Left renal cortex interstitium (tissue), 4 donors: ENCODE measurements around the gene GOLGA8K. TPM values are rescaled to one million over a fixed set of nuclear protein-coding genes. Genes with fewer than 3 reads are reported as not detected.
"Not testable (repeated sequence)": the region's sequence is repeated elsewhere in the genome, so short reads cannot be mapped to it uniquely, and the experiment has no call there.

ENCODE experiments used
- DNase-seq, 4 donors: peaks; one replicate each; pipeline ENCODE4 v3.0.0-alpha.2; 2013; ENCODE audit warnings: low read depth in 4 of 4, low spot score in 2 of 4, missing footprints in 1 of 4
- polyA plus RNA-seq, 4 donors: library from polyadenylated mRNA; unstranded; fragments of 120-200 nt; gene quantifications; one replicate each; pipeline ENCODE4 v1.2.1, GENCODE V29; 2013; ENCODE audit not compliant: insufficient read length in 4 of 4

GOLGA8K gene
- polyA plus RNA-seq = 1 to 10 TPM in 2 of 4 donors, under 1 TPM in 2; 0.41 to 4.8 (median 1.8) TPM

GRCh38 chr15:32403192-32403591 lies at the start of gene GOLGA8K:
Gene GOLGA8K (minus strand): TSS chr15:32403292. CDS start chr15:32403194, 98 bp downstream.
- DNase-seq = not testable (repeated sequence)

GRCh38 chr15:32440445-32440977 lies 37.4 kb upstream of the GOLGA8K start:
- DNase-seq = not testable (repeated sequence)

- DNase-seq = not testable (repeated sequence)
Observed at GRCh38 chr15:32434102-32434963, 31.2 kb upstream of the GOLGA8K start.

- DNase-seq = not testable (repeated sequence)
Observed at GRCh38 chr15:32427635-32428034, 24.5 kb upstream of the GOLGA8K start.

GRCh38 chr15:32426511-32426910 lies 23.4 kb upstream of the GOLGA8K start:
- not testable (repeated sequence) for DNase-seq

- DNase-seq = not testable (repeated sequence)
Observed at GRCh38 chr15:32407903-32408302, 4.8 kb upstream of the GOLGA8K start.

- not testable (repeated sequence) for DNase-seq
Observed at GRCh38 chr15:32396522-32396921, 6.6 kb downstream of the GOLGA8K start.

GRCh38 chr15:32394745-32395144 lies 8.3 kb downstream of the GOLGA8K start:
- not testable (repeated sequence) for DNase-seq

GRCh38 chr15:32388050-32388648 lies 14.9 kb downstream of the GOLGA8K start:
- DNase-seq = not testable (repeated sequence)

- DNase-seq = not testable (repeated sequence)
Observed at GRCh38 chr15:32385823-32386495, 17.1 kb downstream of the GOLGA8K start.

GRCh38 chr15:32374185-32374584 lies 28.9 kb downstream of the GOLGA8K start:
- not testable (repeated sequence) for DNase-seq

- not testable (repeated sequence) for DNase-seq
Observed at GRCh38 chr15:32373707-32374106, 29.4 kb downstream of the GOLGA8K start.

- not testable (repeated sequence) for DNase-seq
Observed at GRCh38 chr15:32372075-32372474, 31.0 kb downstream of the GOLGA8K start.

- DNase-seq = not testable (repeated sequence)
Observed at GRCh38 chr15:32370526-32370925, 32.6 kb downstream of the GOLGA8K start.

- not testable (repeated sequence) for DNase-seq
Observed at GRCh38 chr15:32370064-32370463, 33.0 kb downstream of the GOLGA8K start.

- not testable (repeated sequence) for DNase-seq
Observed at GRCh38 chr15:32366492-32366891, 36.6 kb downstream of the GOLGA8K start.

- not testable (repeated sequence) for DNase-seq
Observed at GRCh38 chr15:32365955-32366354, 37.1 kb downstream of the GOLGA8K start.

- not testable (repeated sequence) for DNase-seq
Observed at GRCh38 chr15:32364944-32365343, 38.1 kb downstream of the GOLGA8K start.

GRCh38 chr15:32363449-32363848 lies 39.6 kb downstream of the GOLGA8K start:
- not testable (repeated sequence) for DNase-seq

GRCh38 chr15:32361662-32362061 lies 41.4 kb downstream of the GOLGA8K start:
- not testable (repeated sequence) for DNase-seq

GRCh38 chr15:32358462-32358861 lies 44.6 kb downstream of the GOLGA8K start:
- DNase-seq = not testable (repeated sequence)
